DMS53 (cell line): ENCODE measurements around the gene DUOXA2.
"Not testable (repeated sequence)": the region's sequence is repeated elsewhere in the genome, so short reads cannot be mapped to it uniquely, and the experiment has no call there.

Experiments used
- DNase-seq: peaks from one replicate; lab custom pipeline; 2025; lab: John Stamatoyannopoulos, UW

The DUOXA2 gene

GRCh38 chr15:45095661-45096060 is 18.5 kb upstream of the DUOXA2 start:
- no peak for DNase-seq

- no peak for DNase-seq
Observed at GRCh38 chr15:45097466-45097865, 16.7 kb upstream of the DUOXA2 start.

- no peak for DNase-seq
Observed at GRCh38 chr15:45099549-45100165, 14.5 kb upstream of the DUOXA2 start.

GRCh38 chr15:45100884-45101625 is 13.1 kb upstream of the DUOXA2 start:
- no peak for DNase-seq

GRCh38 chr15:45101749-45102148 is 12.4 kb upstream of the DUOXA2 start:
- DNase-seq, result no peak

GRCh38 chr15:45102226-45102625 is 11.9 kb upstream of the DUOXA2 start:
- DNase-seq, result no peak

GRCh38 chr15:45104170-45104569 is 10.0 kb upstream of the DUOXA2 start:
- not testable (repeated sequence) for DNase-seq

- DNase-seq, result no peak
Observed at GRCh38 chr15:45105586-45105985, 8.5 kb upstream of the DUOXA2 start.

- DNase-seq, result no peak
Observed at GRCh38 chr15:45106002-45106790, 7.9 kb upstream of the DUOXA2 start.

GRCh38 chr15:45107941-45108630 is 6.0 kb upstream of the DUOXA2 start:
- no peak for DNase-seq

- DNase-seq, result no peak
Observed at GRCh38 chr15:45110256-45110820, 3.8 kb upstream of the DUOXA2 start.

GRCh38 chr15:45111390-45112142 is 2.6 kb upstream of the DUOXA2 start:
- DNase-seq, result no peak

- no peak for DNase-seq
Observed at GRCh38 chr15:45112143-45112590, 2.0 kb upstream of the DUOXA2 start.

- peak; percentile 35 for DNase-seq
Observed at GRCh38 chr15:45112591-45113379, 1.3 kb upstream of the DUOXA2 start.

GRCh38 chr15:45113380-45113990 is 641 bp upstream of the DUOXA2 start:
- DNase-seq, result peak; percentile 26

- no peak for DNase-seq
Observed at GRCh38 chr15:45114751-45115085, 592 bp downstream of the DUOXA2 start.

- DNase-seq, result no peak
Observed at GRCh38 chr15:45115312-45115820, 1.2 kb downstream of the DUOXA2 start.

GRCh38 chr15:45116006-45116481 is 1.9 kb downstream of the DUOXA2 start:
- DNase-seq, result no peak

- DNase-seq, result peak; percentile 28
Observed at GRCh38 chr15:45116482-45117307, 2.6 kb downstream of the DUOXA2 start.
